Activated CD4-positive, alpha-beta T cell treated with anti-CD3 and anti-CD28 coated beads, Interleukin-2, amount 50 U/mL, for 1 hour (primary cell): ENCODE measurements around the gene HAGH.

Experiments
- DNase-seq: peaks from one replicate; pipeline ENCODE4 v3.0.0-alpha.2; 2020

Gene HAGH

GRCh38 chr16:1772908-1773702, 53.5 kb downstream of the HAGH start, which contains the start of gene MRPS34:
Gene MRPS34, minus strand, starts transcription at chr16:1773134. Its CDS starts 15 bp downstream, at chr16:1773119.
- peak; percentile 75 for DNase-seq

- peak; percentile 40 for DNase-seq
Observed at GRCh38 chr16:1772362-1772907, 54.2 kb downstream of the HAGH start, which contains the start of gene EME2. Gene EME2, plus strand, starts transcription at chr16:1772810. Its CDS starts 418 bp downstream, at chr16:1773228.

- DNase-seq = no peak
Observed at GRCh38 chr16:1771864-1772361, 54.7 kb downstream of the HAGH start.

- peak; percentile 74 for DNase-seq
Observed at GRCh38 chr16:1771188-1771863, 55.3 kb downstream of the HAGH start, which contains the start of gene NME3. Gene NME3, minus strand, starts transcription at chr16:1771543. Its CDS starts 9 bp downstream, at chr16:1771534.

GRCh38 chr16:1770328-1771187, 56.1 kb downstream of the HAGH start:
- peak; percentile 46 for DNase-seq

GRCh38 chr16:1769402-1770300, 57.0 kb downstream of the HAGH start:
- DNase-seq = no peak

- DNase-seq = no peak
Observed at GRCh38 chr16:1768767-1769401, 57.7 kb downstream of the HAGH start.

- DNase-seq = no peak
Observed at GRCh38 chr16:1768061-1768766, 58.4 kb downstream of the HAGH start.

GRCh38 chr16:1767116-1767994, 59.3 kb downstream of the HAGH start:
- no peak for DNase-seq

- no peak for DNase-seq
Observed at GRCh38 chr16:1766701-1767100, 59.9 kb downstream of the HAGH start.

- no peak for DNase-seq
Observed at GRCh38 chr16:1766231-1766630, 60.4 kb downstream of the HAGH start.

GRCh38 chr16:1765826-1766225, 60.8 kb downstream of the HAGH start:
- no peak for DNase-seq

- no peak for DNase-seq
Observed at GRCh38 chr16:1764971-1765370, 61.7 kb downstream of the HAGH start.

- DNase-seq = no peak
Observed at GRCh38 chr16:1763521-1764511, 62.8 kb downstream of the HAGH start.

GRCh38 chr16:1762879-1763520, 63.6 kb downstream of the HAGH start:
- no peak for DNase-seq

GRCh38 chr16:1762196-1762878, 64.3 kb downstream of the HAGH start:
- no peak for DNase-seq

- DNase-seq = no peak
Observed at GRCh38 chr16:1761751-1762150, 64.9 kb downstream of the HAGH start.
